ENCODE data around the gene ROBO4.

DNA sequence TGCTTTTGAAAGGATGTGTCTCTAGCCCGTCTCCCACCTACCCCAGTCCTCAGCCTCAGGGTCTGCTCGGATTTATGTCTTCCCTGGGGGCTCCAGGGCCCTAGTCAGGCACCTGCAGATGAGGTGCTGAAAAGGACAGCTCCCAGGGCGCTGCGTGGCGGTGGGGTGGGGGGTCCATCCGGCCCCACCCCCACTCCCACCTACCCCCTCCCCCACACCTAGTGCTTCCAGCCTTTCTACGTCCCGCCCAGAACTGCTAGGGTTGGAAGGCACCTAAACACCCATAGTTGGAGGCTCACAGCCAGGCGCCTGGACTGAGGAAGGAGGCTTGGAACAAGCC, 33.9 kb downstream of the ROBO4 start:
- TF ChIP-seq SP1 (IDR thresholded peaks at IDR 0.05) (no peak), FOXA1 (IDR thresholded peaks at IDR 0.05) (no peak)

Data from HEK293T (cell line).